ENCODE results near the gene OMP.

The OMP gene

DNA sequence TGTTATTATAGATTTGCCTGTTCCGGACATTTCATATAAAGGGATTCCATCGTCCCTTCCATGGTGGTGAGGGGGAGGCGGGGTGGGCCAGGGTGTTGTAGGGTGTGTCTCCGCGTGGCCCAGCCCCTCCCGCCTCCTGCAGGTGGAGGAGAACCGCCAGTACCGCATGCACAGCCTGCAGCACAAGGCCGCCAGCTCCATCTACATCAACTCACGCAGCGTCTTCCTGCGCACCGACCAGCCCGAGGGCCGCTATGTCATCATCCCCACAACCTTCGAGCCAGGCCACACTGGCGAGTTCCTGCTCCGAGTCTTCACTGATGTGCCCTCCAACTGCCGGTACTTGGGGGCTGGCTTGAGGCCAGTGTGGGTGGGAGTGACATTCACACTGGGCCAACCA, 17.9 kb downstream of the OMP start:
- DNase-seq, result no peak
- Histone ChIP-seq H3K27ac (ENCODE audit: low read length) (no peak overlapping the region), H2AFZ (ENCODE audit: low read length) (no peak overlapping the region), H3K9me2 (replicated peaks; ENCODE audit: insufficient read depth, low read length) (no peaks in the 10 kb centered on the region), H3K4me2 (ENCODE audit: low read depth, low read length) (no peak overlapping the region), H3K36me3 (replicated peaks; ENCODE audit: insufficient read depth, low read length) (no peaks in the 10 kb centered on the region), H3K79me2 (ENCODE audit: low read length) (no peaks in the 10 kb centered on the region), H3K27me3 (replicated peaks; ENCODE audit: insufficient read depth, low read length) (no peaks in the 10 kb centered on the region), H3K4me1 (ENCODE audit: low read length) (peaks cover 6% of the 10 kb centered on the region), H3F3A (ENCODE audit: insufficient read depth, low read length) (no peaks in the 10 kb centered on the region), H3K4me3 (ENCODE audit: low read length) (no peak overlapping the region), H3K9me3 (replicated peaks; ENCODE audit: insufficient read depth, low read length) (no peaks in the 10 kb centered on the region), H4K20me1 (ENCODE audit: insufficient read depth, low read length) (no peaks in the 10 kb centered on the region), H3K9ac (ENCODE audit: low read length) (no peak overlapping the region)
- TF ChIP-seq, protein P1, sequence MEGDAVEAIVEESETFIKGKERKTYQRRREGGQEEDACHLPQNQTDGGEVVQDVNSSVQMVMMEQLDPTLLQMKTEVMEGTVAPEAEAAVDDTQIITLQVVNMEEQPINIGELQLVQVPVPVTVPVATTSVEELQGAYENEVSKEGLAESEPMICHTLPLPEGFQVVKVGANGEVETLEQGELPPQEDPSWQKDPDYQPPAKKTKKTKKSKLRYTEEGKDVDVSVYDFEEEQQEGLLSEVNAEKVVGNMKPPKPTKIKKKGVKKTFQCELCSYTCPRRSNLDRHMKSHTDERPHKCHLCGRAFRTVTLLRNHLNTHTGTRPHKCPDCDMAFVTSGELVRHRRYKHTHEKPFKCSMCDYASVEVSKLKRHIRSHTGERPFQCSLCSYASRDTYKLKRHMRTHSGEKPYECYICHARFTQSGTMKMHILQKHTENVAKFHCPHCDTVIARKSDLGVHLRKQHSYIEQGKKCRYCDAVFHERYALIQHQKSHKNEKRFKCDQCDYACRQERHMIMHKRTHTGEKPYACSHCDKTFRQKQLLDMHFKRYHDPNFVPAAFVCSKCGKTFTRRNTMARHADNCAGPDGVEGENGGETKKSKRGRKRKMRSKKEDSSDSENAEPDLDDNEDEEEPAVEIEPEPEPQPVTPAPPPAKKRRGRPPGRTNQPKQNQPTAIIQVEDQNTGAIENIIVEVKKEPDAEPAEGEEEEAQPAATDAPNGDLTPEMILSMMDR (IDR thresholded peaks at IDR 0.05; ENCODE audit: low read length), result no peak
- TF ChIP-seq EZH2phosphoT487 (IDR thresholded peaks at IDR 0.05; ENCODE audit: low read length) (no peak), EZH2 (optimal IDR thresholded peaks at IDR 0.05; ENCODE audit: low read depth, low read length) (no peak)

- TF ChIP-seq, protein P1 (IDR thresholded peaks at IDR 0.05; ENCODE audit: low read length), result no peak
- TF ChIP-seq EZH2phosphoT487 (IDR thresholded peaks at IDR 0.05; ENCODE audit: low read length) (no peak), EZH2 (optimal IDR thresholded peaks at IDR 0.05; ENCODE audit: low read depth, low read length) (no peak)
- no peak overlapping the region for H3K4me3 ChIP-seq (ENCODE audit: low read length)
- H3K79me2 ChIP-seq (ENCODE audit: low read length), result no peaks in the 10 kb centered on the region
- no peaks in the 10 kb centered on the region for H3F3A ChIP-seq (ENCODE audit: insufficient read depth, low read length)
- no peaks in the 10 kb centered on the region for H3K36me3 ChIP-seq (replicated peaks; ENCODE audit: insufficient read depth, low read length)
- no peak for DNase-seq
- H3K27me3 ChIP-seq (replicated peaks; ENCODE audit: insufficient read depth, low read length), result no peaks in the 10 kb centered on the region
- H3K4me1 ChIP-seq (ENCODE audit: low read length), result peaks cover 6% of the 10 kb centered on the region
- no peaks in the 10 kb centered on the region for H4K20me1 ChIP-seq (ENCODE audit: insufficient read depth, low read length)
- H3K27ac ChIP-seq (ENCODE audit: low read length), result no peak overlapping the region
- H3K9ac ChIP-seq (ENCODE audit: low read length), result no peak overlapping the region
- H3K9me3 ChIP-seq (replicated peaks; ENCODE audit: insufficient read depth, low read length), result no peaks in the 10 kb centered on the region
- H3K9me2 ChIP-seq (replicated peaks; ENCODE audit: insufficient read depth, low read length), result no peaks in the 10 kb centered on the region
- H3K4me2 ChIP-seq (ENCODE audit: low read depth, low read length), result no peak overlapping the region
- no peak overlapping the region for H2AFZ ChIP-seq (ENCODE audit: low read length)
Observed at GRCh38 chr11:77121096-77121640, 18.5 kb downstream of the OMP start.

DNA sequence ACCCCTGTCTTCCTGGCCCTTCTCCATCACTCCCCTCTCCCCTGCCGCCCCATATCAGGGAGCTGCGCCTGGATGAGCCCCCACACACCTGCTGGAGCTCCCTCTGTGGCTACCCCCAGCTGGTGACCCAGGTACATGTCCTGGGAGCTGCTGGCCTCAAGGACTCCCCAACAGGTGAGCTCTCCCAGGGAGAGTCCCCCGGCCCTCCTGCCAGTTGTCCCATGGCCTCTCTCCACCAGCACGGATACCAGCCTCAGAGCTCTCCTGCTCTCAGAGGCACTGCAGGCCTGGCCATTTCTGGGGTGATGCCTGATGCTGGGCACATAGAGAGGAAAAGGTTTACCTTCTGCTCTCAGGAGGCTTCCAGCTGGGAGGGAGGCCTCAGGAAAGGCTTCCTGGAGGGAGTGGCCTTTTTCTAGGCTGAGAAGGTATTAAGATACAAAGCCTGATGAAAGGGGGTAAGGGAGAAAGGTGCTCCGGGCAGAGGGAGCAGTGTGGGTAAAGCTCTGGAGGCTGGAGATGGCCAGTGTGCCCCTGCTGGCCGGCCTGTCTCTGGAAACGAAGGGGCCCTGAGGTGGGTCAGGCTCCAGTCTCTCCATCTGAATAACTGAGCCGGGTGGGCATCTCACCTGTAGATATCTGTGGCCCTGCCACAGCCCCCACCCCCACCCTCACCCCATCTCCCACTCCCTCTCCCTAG, 19.4 kb downstream of the OMP start:
- TF ChIP-seq EZH2 (optimal IDR thresholded peaks at IDR 0.05; ENCODE audit: low read depth, low read length), result no peak
- TF ChIP-seq, protein P1 (IDR thresholded peaks at IDR 0.05; ENCODE audit: low read length), result no peak
- no peak for TF ChIP-seq EZH2phosphoT487 (IDR thresholded peaks at IDR 0.05; ENCODE audit: low read length)

More for the DNA sequence above, 19.4 kb downstream of the OMP start:
- Histone ChIP-seq H3F3A (ENCODE audit: insufficient read depth, low read length) (no peaks in the 10 kb centered on the region), H3K9me3 (replicated peaks; ENCODE audit: insufficient read depth, low read length) (no peaks in the 10 kb centered on the region), H3K9me2 (replicated peaks; ENCODE audit: insufficient read depth, low read length) (no peaks in the 10 kb centered on the region), H3K36me3 (replicated peaks; ENCODE audit: insufficient read depth, low read length) (no peaks in the 10 kb centered on the region), H3K4me2 (ENCODE audit: low read depth, low read length) (no peak overlapping the region), H3K79me2 (ENCODE audit: low read length) (no peaks in the 10 kb centered on the region), H3K27ac (ENCODE audit: low read length) (no peak overlapping the region), H3K9ac (ENCODE audit: low read length) (no peak overlapping the region), H4K20me1 (ENCODE audit: insufficient read depth, low read length) (no peaks in the 10 kb centered on the region), H3K4me3 (ENCODE audit: low read length) (no peak overlapping the region), H3K27me3 (replicated peaks; ENCODE audit: insufficient read depth, low read length) (no peaks in the 10 kb centered on the region), H3K4me1 (ENCODE audit: low read length) (peaks cover 11% of the 10 kb centered on the region), H2AFZ (ENCODE audit: low read length) (no peak overlapping the region)
- no peak for DNase-seq

Data from MM.1S (cell line).